Natural killer cell (primary cell): ENCODE results near the gene ABCG1. TPM values are rescaled to one million over a fixed set of nuclear protein-coding genes. Genes with fewer than 3 reads are reported as not detected.

Experiments used
- ATAC-seq, 3 donors: fragments of 150-1000 bp in 2 of 3; fragments of 200-7000 bp in 1 of 3; cut with Tn5 transposase; 1 replicate in 1 of 3; 2 replicates in 2 of 3; pipeline ENCODE4 v1.10.0; 2021; ENCODE audit warnings: mild to moderate bottlenecking in 2 of 3, moderate library complexity in 2 of 3
- DNase-seq, 2 donors: peaks; one replicate each; pipeline versions ENCODE4 v3.0.0 to v3.0.0-alpha.2; 2013 to 2021; ENCODE audit warnings: mixed read lengths in 1 of 2
- H3K27ac ChIP-seq: one replicate; pipeline ENCODE4 v1.5.1; 2013; ENCODE audit warnings: mild to moderate bottlenecking, low read length
- H3K27me3 ChIP-seq: one replicate; pipeline ENCODE4 v1.6.1; 2013; ENCODE audit warnings: low read length; ENCODE audit not compliant: control insufficient read depth, insufficient read depth
- H3K36me3 ChIP-seq: one replicate; pipeline ENCODE4 v1.6.1; 2013; ENCODE audit warnings: low read length; ENCODE audit not compliant: control insufficient read depth, insufficient read depth
- H3K4me1 ChIP-seq: one replicate; pipeline ENCODE4 v1.6.1; 2013; ENCODE audit warnings: low read length; ENCODE audit not compliant: control insufficient read depth, insufficient read depth
- H3K4me3 ChIP-seq: one replicate; pipeline ENCODE4 v1.5.1; 2013; ENCODE audit warnings: low read length
- H3K9me3 ChIP-seq: one replicate; pipeline ENCODE4 v1.6.1; 2013; ENCODE audit warnings: low read length; ENCODE audit not compliant: control insufficient read depth, insufficient read depth
- H3K27ac Mint-ChIP-seq, 2 donors: one replicate each; pipeline ENCODE4 v1.8.0; 2022; ENCODE audit warnings: mild to moderate bottlenecking in 2 of 2, mixed read lengths in 2 of 2, moderate library complexity in 1 of 2
- H3K27me3 Mint-ChIP-seq, 2 donors: one replicate each; pipeline ENCODE4 v1.8.0; 2022; ENCODE audit warnings: low read depth in 2 of 2, mixed read lengths in 2 of 2
- H3K36me3 Mint-ChIP-seq: one replicate; pipeline ENCODE4 v1.8.0; 2022; ENCODE audit warnings: mixed read lengths
- H3K4me1 Mint-ChIP-seq, 2 donors: one replicate each; pipeline ENCODE4 v1.8.0; 2022; ENCODE audit warnings: mixed read lengths in 2 of 2
- H3K4me3 Mint-ChIP-seq: one replicate; pipeline ENCODE4 v1.8.0; 2022; ENCODE audit warnings: mild to moderate bottlenecking, moderate library complexity, mixed read lengths
- H3K9me3 Mint-ChIP-seq, 2 donors: one replicate each; pipeline ENCODE4 v1.8.0; 2022; ENCODE audit warnings: mixed read lengths in 2 of 2
- WGBS: methylation state at CpG from one replicate; pipeline ENCODE4 v1.1.7; 2013; ENCODE audit warnings: missing lambda C conversion rate; ENCODE audit not compliant: insufficient coverage; 5-methylcytosine and 5-hydroxymethylcytosine counted together
- intact Hi-C: fragments of 100-400 bp; cut with micrococcal nuclease; formaldehyde crosslinking; loops from one replicate; pipeline ENCODE4 v1.14.2; 2022
- total RNA-seq, 4 donors: library from RNA; stranded (reverse); fragments of 120-200 nt in 1 of 4; gene quantifications; one replicate each; pipeline versions ENCODE4 v1.2.3 to v1.2.4, GENCODE V29; 2013 to 2022
- TF ChIP-seq, protein P1 (sequence below): fragments of 200-600 bp; IDR thresholded peaks from one replicate; pipeline ENCODE4 v1.8.0; 2022; ENCODE audit warnings: antibody characterized with exemption

Gene ABCG1
- total RNA-seq, 3 donors from 2014 or later (not counting 1 experiment from before 2014, with no cell fraction given): 10.4 to 14.7 (median 13.8) TPM

DNA sequence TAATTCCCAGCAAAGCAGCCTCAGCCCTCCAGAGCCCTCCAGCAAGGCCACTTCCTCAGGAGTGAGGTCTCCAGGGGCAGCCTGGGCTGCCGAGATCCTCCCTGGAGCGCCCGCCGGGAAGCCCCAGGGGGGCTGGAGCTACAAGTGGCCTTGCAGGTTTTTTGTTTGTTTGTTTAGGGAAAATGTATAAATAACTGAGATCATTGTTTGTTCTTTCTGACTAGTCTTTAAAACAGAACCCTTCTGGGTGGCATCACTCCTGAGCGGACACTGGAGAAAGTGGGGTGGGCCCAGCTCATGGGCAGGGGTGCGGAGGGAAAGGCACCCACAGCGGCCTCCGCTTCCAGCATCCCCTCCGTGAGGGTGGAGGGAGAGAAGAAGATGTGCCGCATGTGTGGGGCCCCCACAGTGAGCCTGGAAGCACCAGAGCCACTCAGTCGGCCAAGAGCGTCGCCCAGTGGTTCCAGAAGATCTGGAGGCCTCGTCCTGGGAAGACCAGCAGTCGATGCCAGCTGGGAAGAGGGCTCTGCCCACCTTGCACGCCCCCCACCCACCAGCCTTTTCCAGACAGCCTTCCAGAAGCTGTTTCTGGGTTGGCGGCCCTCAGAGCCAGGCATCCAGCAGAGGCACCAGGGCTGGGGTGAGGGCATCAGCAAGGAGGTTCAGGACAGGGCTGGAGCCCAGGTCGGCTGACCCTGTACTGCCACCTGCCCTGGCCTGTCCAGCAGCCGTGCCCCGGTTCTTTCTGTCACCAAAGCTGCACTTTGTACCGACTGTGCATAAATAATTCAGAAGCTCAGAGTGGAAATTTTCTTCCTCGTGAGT, 61.6 kb downstream of the ABCG1 start:
- intact Hi-C loops: no loop called here
- no peak overlapping the region for H3K4me3 ChIP-seq
- Mint-ChIP-seq H3K4me1 (no peaks in the 10 kb centered on the region), H3K36me3 (no peaks in the 10 kb centered on the region), H3K27me3 (no peaks in the 10 kb centered on the region), H3K9me3 (no peaks in the 10 kb centered on the region), H3K4me3 (no peak overlapping the region), H3K27ac (no peak overlapping the region)
- no peak overlapping the region for H3K27ac ChIP-seq
- H3K27me3 ChIP-seq: no peaks in the 10 kb centered on the region
- DNase-seq: no peak
- peaks cover 39% of the 10 kb centered on the region for H3K36me3 ChIP-seq
- WGBS: 92% methylated on average over 22 of the region's 22 CpGs
- TF ChIP-seq, protein P1, sequence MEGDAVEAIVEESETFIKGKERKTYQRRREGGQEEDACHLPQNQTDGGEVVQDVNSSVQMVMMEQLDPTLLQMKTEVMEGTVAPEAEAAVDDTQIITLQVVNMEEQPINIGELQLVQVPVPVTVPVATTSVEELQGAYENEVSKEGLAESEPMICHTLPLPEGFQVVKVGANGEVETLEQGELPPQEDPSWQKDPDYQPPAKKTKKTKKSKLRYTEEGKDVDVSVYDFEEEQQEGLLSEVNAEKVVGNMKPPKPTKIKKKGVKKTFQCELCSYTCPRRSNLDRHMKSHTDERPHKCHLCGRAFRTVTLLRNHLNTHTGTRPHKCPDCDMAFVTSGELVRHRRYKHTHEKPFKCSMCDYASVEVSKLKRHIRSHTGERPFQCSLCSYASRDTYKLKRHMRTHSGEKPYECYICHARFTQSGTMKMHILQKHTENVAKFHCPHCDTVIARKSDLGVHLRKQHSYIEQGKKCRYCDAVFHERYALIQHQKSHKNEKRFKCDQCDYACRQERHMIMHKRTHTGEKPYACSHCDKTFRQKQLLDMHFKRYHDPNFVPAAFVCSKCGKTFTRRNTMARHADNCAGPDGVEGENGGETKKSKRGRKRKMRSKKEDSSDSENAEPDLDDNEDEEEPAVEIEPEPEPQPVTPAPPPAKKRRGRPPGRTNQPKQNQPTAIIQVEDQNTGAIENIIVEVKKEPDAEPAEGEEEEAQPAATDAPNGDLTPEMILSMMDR: no peak
- no peaks in the 10 kb centered on the region for H3K9me3 ChIP-seq
- no peak for ATAC-seq
- no peaks in the 10 kb centered on the region for H3K4me1 ChIP-seq

DNA sequence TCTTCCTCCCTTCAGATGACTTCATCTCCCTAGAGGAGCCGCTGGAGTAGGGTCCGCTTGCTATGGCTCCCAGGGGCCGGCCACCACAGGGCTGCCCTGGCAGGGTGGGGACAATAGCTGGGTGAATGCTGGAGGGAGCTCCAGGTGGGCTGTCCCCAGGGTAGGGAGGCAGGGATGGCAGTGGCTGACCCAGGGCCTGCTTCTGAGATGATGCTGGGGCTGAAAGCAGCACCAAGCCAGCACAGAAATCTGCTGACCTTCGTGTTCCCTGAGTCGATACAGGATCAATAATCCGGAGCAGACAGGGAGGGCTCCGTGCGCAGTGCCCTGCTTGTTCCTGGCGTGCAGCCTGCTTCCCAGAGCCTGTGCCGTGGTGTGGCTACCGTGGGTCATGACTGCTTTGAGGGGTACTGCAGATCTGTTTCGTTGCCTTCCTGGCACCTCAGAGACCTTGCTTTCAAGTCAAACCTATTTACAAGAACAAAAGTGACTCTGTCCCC, 62.3 kb downstream of the ABCG1 start:
- Histone ChIP-seq H3K36me3 (peaks cover 37% of the 10 kb centered on the region), H3K27ac (no peak overlapping the region), H3K4me3 (no peak overlapping the region), H3K27me3 (no peaks in the 10 kb centered on the region), H3K4me1 (no peaks in the 10 kb centered on the region), H3K9me3 (no peaks in the 10 kb centered on the region)
- Mint-ChIP-seq H3K36me3 (no peaks in the 10 kb centered on the region), H3K27me3 (no peaks in the 10 kb centered on the region), H3K9me3 (no peaks in the 10 kb centered on the region), H3K4me3 (no peak overlapping the region), H3K27ac (no peak overlapping the region), H3K4me1 (peaks cover 4 to 5% of the 10 kb centered on the region in 2 donors)
- DNase-seq: no peak
- 94% methylated on average over 12 of the region's 12 CpGs for WGBS
- TF ChIP-seq, protein P1: no peak
- intact Hi-C loops: no loop called here
- ATAC-seq: no peak

GRCh38 chr21:42282021-42282420, 63.1 kb downstream of the ABCG1 start:
- no peak for DNase-seq
- no peaks in the 10 kb centered on the region for H3K27me3 ChIP-seq
- peaks cover 32% of the 10 kb centered on the region for H3K36me3 ChIP-seq
- intact Hi-C loops: no loop called here
- H3K9me3 ChIP-seq: no peaks in the 10 kb centered on the region
- no peak overlapping the region for H3K4me3 Mint-ChIP-seq
- H3K27ac ChIP-seq: no peak overlapping the region
- no peaks in the 10 kb centered on the region for H3K9me3 Mint-ChIP-seq
- H3K4me1 Mint-ChIP-seq: peaks cover 7 to 9% of the 10 kb centered on the region in 2 donors
- TF ChIP-seq, protein P1: no peak
- no peaks in the 10 kb centered on the region for H3K27me3 Mint-ChIP-seq
- ATAC-seq: peak in 1 of 3 donors; percentile 34
- no peak overlapping the region for H3K4me3 ChIP-seq
- H3K4me1 ChIP-seq: no peaks in the 10 kb centered on the region
- H3K27ac Mint-ChIP-seq: no peak overlapping the region
- no peaks in the 10 kb centered on the region for H3K36me3 Mint-ChIP-seq
- 94% methylated on average over 18 of the region's 18 CpGs for WGBS
